ENCODE measurements around the gene FCN2.

Gene FCN2

DNA sequence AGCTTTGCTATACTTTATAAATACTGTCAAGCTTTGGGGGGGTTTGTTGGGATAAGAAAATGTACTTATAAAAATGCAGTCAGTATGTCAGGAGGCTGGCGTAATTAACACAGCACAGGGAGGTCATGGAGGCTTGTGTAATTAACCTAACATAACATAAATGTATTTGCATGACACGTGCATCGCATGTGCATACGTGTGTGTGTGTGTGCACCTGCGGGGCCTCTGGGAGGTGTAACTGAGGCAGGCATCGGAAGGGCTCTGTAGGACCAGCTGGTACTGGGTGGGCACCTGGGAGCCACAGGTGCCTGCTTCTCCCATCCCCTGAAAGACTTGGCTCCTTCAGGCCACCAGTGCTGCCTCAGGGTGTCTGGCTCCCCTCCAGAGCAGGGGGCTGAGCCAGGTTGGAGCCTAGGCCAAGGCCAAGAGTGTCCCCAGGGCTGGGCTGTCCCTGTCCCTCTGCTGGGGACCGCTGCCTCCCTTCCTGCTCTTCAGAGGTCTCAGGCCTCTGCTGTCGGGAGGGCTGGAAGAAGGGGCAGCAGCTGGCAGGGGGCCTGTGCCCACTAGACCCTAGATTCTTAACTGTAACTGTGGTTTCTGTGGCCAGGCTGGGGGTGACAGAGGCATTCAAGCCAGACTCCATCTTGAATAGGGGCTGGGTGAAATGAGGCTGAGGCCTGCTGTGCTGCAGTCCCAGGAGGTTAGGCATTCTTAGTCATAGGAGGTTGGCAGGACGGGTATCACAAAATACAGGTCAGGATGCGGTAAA is 9.0 kb downstream of the FCN2 start:
- no peak for FAIRE-seq

DNA sequence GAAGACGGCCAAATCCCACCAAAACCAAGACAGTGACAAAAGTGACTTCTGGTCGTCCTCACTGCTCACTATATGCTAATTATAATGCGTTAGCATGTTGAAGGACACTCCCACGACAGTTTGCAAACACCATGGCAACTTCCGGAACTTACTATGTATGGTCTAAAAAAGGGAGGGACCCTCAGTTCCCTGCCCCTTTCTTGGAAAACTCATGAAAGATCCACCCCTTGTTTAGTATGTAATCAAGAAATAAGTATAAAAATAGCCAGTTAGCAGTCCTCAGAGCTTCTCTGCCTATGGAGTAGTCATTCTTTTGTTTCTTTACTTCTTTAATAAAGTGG is 9.5 kb downstream of the FCN2 start:
- no peak for FAIRE-seq

DNA sequence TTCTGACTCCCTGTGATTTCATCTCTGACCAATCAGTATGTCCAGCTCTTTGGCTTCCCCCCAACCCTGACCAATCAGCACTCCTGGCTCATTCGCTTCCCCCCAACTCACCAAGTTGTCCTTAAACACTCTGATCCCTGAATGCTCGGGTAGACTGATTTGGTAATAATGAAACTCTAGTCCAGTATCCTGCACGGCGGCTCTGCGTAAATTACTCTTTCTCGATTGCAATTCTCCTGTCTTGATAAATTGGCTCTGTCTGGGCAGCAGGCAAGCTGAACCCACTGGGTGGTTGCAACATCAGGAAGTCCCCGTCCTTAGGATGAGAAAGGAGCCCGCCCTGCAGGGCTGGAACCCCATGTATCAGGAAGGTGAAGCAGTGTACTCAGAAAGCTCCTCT is 10.4 kb downstream of the FCN2 start:
- FAIRE-seq, result no peak

GRCh38 chr9:134891713-134892112 is 11.1 kb downstream of the FCN2 start:
- FAIRE-seq, result no peak

DNA sequence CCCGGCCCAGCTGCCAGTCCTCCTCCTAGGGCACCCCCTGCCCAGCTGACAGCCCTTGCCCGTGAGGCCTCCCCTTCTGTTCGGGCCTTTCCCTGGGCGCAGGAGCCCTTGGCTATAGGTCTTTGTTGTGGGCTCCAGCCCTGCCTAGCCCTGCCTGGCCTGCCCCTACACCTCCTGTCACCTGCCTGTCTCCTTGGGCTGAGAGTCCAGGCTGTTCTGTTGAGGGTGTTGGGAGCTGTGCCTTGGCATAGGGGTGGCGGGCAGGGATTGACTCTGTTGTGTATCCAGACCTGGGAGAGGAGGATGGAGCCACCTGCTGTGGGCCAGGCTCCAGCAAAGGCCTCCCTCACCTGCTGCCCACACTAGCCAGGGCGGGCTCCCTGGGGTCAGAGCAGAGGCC is 11.6 kb downstream of the FCN2 start:
- FAIRE-seq, result no peak

GRCh38 chr9:134892820-134893420 is 12.3 kb downstream of the FCN2 start:
- FAIRE-seq, result no peak

DNA sequence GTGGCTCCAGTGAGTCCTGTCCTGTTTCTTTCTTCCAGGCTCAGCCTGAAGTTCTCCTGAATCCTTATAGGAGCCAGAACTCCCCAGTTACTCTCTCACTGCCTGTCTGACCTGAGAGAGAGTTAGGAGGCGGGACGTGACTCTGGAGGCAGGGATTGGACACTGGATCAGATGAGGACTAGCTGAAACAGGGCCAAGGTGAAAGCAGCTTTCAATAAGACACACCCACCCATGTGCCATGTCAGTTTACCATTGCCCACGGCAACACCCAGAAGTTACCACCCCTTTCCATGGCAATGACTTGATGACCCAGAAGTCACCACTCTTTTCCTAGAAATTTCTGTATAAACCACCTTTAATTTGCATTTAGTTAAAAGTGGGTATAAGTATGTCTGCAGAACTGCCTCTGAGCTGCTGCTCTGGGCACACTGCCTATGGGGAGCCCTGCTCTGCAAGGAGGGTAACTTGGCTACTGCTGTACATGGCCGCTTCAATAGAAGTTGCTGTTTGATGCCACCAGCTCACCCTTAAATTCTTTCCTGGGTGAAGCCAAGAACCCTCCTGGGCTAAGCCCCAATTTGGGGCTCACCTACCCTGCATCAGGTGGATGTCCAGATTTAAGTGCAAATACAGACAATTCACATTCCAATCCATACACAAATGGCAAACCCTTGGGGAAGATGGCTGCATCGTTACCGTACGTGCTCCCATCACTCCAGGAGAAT is 13.7 kb downstream of the FCN2 start:
- no peak for FAIRE-seq

GRCh38 chr9:134895097-134895496 is 14.5 kb downstream of the FCN2 start:
- FAIRE-seq, result no peak

GRCh38 chr9:134895567-134895907 is 14.9 kb downstream of the FCN2 start:
- no peak for FAIRE-seq

DNA sequence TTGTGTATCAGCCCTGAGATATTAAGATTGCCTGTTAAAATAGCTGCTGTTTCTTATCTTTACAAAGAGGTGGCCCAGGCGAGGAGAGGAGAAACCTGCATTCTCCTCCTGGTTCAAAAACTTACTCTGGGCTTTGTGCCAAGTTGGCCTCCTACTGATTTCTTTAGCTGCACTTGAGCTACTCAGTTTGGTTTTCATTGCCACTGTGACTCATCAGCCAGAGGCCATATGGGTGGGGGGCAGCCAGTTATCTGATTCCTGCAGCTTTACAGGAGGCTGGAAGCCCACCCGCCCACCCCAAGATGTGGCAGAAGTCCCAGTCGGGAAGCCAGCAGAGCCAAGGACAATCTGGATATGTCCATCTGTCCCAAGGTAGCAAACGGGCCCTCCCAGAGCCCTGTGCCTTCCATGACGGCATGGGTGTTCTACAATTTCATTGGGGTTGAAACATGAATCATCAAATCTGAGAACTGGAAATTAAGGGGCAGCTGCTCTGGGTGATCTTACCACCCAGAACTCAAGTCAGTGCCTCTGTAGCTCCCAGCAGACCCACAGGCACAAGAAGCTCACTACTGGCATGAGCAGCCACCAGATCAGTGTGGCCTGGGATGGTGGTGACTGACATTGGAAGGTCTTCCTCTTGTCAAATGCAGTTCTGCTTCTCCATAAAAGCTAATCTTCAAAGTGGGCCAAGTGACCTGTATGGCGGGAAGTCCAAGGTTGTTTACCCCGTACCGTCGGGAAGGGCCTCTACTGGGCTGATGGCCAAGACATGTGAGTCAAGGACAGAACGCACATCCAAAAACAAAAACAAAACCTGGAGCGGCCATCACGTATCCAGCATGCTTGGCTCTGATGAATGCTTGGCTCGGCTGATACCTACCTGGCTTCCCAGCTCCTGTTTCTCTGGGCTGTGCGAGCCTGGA is 15.6 kb downstream of the FCN2 start:
- no peak for FAIRE-seq

DNA sequence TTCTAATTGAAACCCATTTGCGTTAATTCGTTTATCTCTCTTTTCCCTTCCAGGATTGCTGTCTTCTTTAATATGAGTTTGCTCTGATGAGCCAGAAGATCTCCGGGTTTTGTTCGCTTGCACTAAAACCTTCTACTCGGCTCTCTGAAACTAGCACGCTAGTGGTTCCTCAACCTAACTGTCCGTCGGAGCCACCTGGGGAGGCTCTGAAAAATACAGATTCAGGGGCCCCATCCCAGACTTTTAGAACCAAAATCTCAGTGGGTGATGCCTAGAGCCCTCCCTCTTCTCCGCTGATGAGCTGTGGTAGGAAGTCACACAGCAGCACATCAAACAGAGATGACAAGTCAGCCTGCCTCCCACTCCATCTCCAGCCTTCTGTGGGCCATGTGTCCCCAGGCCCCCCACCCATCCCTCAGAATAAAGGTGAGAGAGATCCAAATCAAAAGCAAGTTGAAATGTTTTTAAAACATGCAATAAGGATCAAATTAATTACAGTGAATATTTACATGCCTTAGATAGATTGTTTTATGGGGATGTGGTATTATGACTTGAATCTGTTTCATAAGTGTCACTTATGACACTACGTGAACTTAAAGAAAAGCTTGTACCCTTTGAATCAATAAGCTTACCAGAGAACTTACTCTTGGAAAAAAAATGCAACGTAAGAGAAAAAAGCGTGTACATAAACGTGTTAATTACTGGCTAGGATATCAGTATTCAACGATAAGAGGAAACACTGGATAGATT is 16.4 kb downstream of the FCN2 start:
- FAIRE-seq, result no peak

DNA sequence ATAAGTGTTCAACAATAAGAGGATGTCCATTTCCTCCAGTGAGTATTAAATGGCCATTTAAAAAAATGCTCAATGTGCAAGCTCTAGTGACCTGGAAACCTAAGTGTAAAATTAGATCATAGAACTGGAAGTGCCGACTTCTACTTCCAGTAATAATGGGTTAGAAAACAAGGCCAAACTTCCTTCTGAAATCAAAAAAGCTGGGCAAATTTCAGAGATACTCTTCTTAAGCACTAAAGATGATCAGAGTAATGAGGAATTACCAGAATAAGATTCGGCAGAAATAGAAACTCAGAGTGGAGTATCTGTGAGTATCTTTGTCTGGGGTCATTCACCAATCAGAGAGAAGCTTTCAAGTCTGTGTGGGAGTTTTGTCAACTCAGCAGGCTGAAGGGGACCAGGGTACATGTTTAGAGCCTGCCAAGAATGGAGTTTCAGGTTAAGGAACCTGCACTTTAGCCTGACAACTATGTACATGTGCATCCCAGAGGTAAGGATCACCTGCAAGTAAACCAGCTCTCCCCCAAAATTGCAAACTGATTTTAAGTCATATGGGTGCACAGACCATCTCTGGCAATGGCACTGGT is 17.1 kb downstream of the FCN2 start:
- no peak for FAIRE-seq

DNA sequence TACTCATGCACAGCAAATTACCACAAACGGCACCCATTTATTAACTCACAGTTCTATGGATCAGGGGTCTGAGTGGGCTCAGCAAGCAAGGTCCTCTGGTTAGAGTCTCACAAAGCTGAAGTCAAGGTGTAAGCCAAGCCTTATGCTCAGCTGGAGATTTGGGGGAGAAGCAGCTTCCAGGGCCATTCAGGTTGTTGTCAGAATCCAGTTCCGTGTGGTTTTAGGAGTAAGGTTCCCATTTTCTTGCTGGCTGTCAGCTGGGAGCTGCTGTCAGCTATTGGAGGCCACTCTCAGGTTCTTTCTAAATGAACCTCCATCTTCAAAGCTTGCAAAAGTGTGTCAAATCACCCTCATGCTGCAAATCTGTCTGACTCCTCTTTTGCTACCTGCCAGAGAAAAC is 17.7 kb downstream of the FCN2 start:
- no peak for FAIRE-seq

DNA sequence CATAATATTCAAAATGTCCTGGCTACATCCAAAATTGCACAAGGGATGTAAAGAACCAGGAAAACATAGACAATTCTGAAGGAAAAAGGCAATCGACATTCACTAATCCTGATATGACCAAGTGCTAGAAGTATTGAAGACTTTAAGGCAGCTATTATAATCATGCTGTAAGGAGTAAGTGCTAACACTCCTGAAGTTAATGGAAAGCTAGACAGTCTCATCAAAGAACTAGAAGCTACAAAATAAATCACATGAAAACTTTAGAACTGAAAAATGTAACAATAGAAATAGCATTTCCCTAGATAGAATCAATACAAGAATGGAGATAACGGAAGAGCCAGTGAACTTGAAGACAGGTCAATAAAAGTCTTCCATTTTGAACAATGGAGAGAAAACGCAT is 18.6 kb downstream of the FCN2 start:
- no peak for FAIRE-seq

DNA sequence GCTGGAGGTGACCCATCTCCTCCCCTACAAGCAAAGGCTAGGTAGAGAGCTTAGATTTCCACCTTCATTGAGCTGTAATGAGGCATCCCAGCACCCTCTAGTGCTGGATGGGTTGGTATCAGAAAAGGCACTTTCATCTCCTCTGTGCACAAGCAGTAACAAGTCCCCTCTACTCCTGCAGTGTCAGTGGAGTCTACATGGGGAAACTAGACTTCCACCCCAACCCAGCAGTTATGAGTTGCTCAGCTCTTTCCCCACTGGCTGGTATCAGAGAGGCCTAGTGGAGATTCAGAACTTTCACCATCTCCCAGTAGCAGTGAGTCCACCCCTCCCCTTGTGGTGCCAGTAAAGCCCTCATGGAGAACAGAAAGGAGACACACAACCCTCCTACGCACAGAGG is 19.2 kb downstream of the FCN2 start:
- FAIRE-seq, result no peak

DNA sequence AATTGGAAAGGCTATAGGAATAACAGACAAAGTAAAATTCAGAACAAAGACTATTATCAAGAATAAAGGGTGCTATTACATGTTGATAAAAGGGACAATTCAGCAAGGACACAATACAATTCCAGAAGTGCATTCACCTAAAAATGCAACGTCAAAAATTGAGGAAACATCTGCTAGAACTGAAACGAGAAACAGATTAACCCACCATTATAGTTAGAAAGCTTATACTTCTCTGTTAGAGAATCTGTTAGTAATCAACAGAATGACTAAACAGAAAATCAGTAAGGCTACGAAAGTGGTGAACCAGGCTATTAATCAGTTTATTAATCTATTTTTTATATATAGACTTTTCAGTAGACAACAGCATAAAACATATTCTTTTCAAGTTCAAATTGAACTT is 22.3 kb downstream of the FCN2 start:
- no peak for FAIRE-seq

- FAIRE-seq, result no peak
Measured at GRCh38 chr9:134908524-134909309, 28.1 kb downstream of the FCN2 start.

DNA sequence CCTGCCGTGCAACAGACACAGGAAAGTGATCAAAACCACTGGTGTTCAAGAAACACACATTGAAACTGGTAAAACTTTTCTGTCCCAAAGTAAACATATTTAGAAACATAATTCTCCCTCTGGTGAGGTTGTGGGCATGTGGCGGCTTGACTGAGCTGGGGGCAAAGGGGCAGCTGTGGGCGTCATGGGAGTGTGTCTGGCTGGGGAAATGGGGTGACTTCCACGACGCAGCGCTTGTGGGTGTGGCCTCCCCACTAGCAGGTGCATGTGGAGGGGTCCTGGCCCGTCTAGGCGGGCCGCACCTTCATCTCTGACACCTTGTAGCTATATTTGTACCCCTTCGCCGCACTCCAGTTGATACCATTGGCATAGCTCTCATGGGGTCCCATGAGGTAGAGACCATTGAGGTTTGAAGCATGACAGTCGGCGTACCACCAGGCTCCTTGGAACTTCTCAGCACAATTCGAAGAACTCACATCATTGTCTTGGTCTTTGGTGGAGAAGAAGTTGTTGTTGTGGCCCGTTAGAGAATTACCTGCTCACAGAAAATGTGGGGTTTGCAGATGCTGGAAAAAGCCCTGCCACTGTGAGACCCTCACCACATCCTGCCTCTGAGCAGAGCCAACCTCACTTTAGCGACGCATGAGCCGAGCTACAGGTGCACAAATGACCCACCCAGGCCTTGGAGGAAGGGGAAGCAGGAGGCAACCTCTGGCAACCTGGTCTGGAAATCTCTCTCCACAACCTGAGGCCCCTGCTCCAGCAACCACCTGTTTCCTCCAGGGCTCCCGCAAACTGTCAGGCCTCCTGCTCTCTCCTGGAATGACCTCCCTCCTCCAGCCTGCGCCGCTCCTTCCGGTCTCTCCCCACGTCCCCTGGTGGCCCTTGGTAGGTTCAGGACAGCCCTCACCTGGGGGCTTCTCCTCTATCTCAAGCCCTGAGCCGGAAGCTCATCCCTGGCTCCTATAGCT is 29.2 kb downstream of the FCN2 start:
- FAIRE-seq, result no peak

GRCh38 chr9:134912126-134912840 is 31.7 kb downstream of the FCN2 start:
- FAIRE-seq, result no peak

All from islet of Langerhans (tissue), 1 donor.